Subcutaneous abdominal adipose tissue (tissue), 5 donors: Measurements from ENCODE around the gene MITF.

ENCODE experiments used
- H3K27ac ChIP-seq: one replicate; pipeline ENCODE4 v1.7.0; 2013; ENCODE audit warnings: low read depth, mild to moderate bottlenecking, inconsistent platforms, low read length, moderate library complexity
- H3K27me3 ChIP-seq, 5 donors: one replicate each; pipeline ENCODE4 v1.7.0; 2013; ENCODE audit warnings: low read length in 5 of 5, inconsistent platforms in 1 of 5; ENCODE audit not compliant: control insufficient read depth in 5 of 5, insufficient read depth in 4 of 5
- H3K36me3 ChIP-seq, 5 donors: one replicate each; pipeline ENCODE4 v1.7.0; 2013; ENCODE audit warnings: low read length in 5 of 5; ENCODE audit not compliant: control insufficient read depth in 5 of 5, insufficient read depth in 5 of 5
- H3K4me1 ChIP-seq, 5 donors: one replicate each; pipeline ENCODE4 v1.7.0; 2013; ENCODE audit warnings: low read length in 5 of 5, mild to moderate bottlenecking in 3 of 5, moderate library complexity in 1 of 5; ENCODE audit not compliant: control insufficient read depth in 5 of 5, insufficient read depth in 5 of 5
- H3K4me3 ChIP-seq, 5 donors: one replicate each; pipeline ENCODE4 v1.7.0; 2013; ENCODE audit warnings: low read length in 5 of 5, low read depth in 1 of 5
- H3K9ac ChIP-seq, 5 donors: one replicate each; pipeline ENCODE4 v1.7.0; 2013; ENCODE audit warnings: low read length in 5 of 5, mild to moderate bottlenecking in 4 of 5, moderate library complexity in 3 of 5
- H3K9me3 ChIP-seq, 5 donors: one replicate each; pipeline ENCODE4 v1.7.0; 2013; ENCODE audit warnings: low read length in 5 of 5; ENCODE audit not compliant: control insufficient read depth in 5 of 5
- donor health status: healthy.
- donor health status: healthy.
- donor health status: healthy.
- donor health status: healthy.
- donor health status: healthy.

Gene MITF

GRCh38 chr3:69823743-69824142 lies 84.5 kb downstream of the MITF start:
- H3K27ac ChIP-seq: no peak overlapping the region
- peaks cover 0 to 39% (median 24%) of the 10 kb centered on the region in 5 donors for H3K4me1 ChIP-seq
- H3K4me3 ChIP-seq: no peak overlapping the region
- H3K36me3 ChIP-seq: no peaks in the 10 kb centered on the region
- H3K27me3 ChIP-seq: no peaks in the 10 kb centered on the region
- peaks cover 0 to 3% (median 0%) of the 10 kb centered on the region in 5 donors for H3K9me3 ChIP-seq
- H3K9ac ChIP-seq: no peak overlapping the region

GRCh38 chr3:69825446-69825845 lies 86.2 kb downstream of the MITF start:
- peaks cover 0 to 3% (median 0%) of the 10 kb centered on the region in 5 donors for H3K9me3 ChIP-seq
- no peaks in the 10 kb centered on the region for H3K36me3 ChIP-seq
- no peak overlapping the region for H3K4me3 ChIP-seq
- H3K27ac ChIP-seq: no peak overlapping the region
- H3K27me3 ChIP-seq: no peaks in the 10 kb centered on the region
- no peak overlapping the region for H3K9ac ChIP-seq
- peaks cover 0 to 29% (median 14%) of the 10 kb centered on the region in 5 donors for H3K4me1 ChIP-seq

- no peak overlapping the region for H3K4me3 ChIP-seq
- H3K27me3 ChIP-seq: no peaks in the 10 kb centered on the region
- no peak overlapping the region for H3K9ac ChIP-seq
- H3K27ac ChIP-seq: no peak overlapping the region
- no peaks in the 10 kb centered on the region for H3K36me3 ChIP-seq
- H3K9me3 ChIP-seq: peaks cover 0 to 3% (median 0%) of the 10 kb centered on the region in 5 donors
- peaks cover 0 to 19% (median 10%) of the 10 kb centered on the region in 5 donors for H3K4me1 ChIP-seq
Observed at GRCh38 chr3:69827127-69827526, 87.9 kb downstream of the MITF start.

- H3K4me1 ChIP-seq: peaks cover 0 to 5% (median 0%) of the 10 kb centered on the region in 5 donors
- H3K36me3 ChIP-seq: no peaks in the 10 kb centered on the region
- no peak overlapping the region for H3K4me3 ChIP-seq
Observed at GRCh38 chr3:69828817-69829216, 89.6 kb downstream of the MITF start.

GRCh38 chr3:69830147-69830546 lies 90.9 kb downstream of the MITF start:
- Histone ChIP-seq H3K27ac (no peak overlapping the region), H3K9me3 (peaks cover 0 to 3% (median 0%) of the 10 kb centered on the region in 5 donors), H3K9ac (no peak overlapping the region), H3K27me3 (no peaks in the 10 kb centered on the region), H3K4me3 (no peak overlapping the region), H3K36me3 (no peaks in the 10 kb centered on the region), H3K4me1 (no peaks in the 10 kb centered on the region)

More at GRCh38 chr3:69828817-69829216, 89.6 kb downstream of the MITF start:
- H3K27ac ChIP-seq: no peak overlapping the region
- H3K9ac ChIP-seq: no peak overlapping the region
- peaks cover 0 to 3% (median 0%) of the 10 kb centered on the region in 5 donors for H3K9me3 ChIP-seq
- H3K27me3 ChIP-seq: no peaks in the 10 kb centered on the region

GRCh38 chr3:69831737-69832136 lies 92.5 kb downstream of the MITF start:
- H3K9ac ChIP-seq: no peak overlapping the region
- H3K9me3 ChIP-seq: peaks cover 0 to 4% (median 0%) of the 10 kb centered on the region in 5 donors
- H3K4me1 ChIP-seq: peaks cover 0 to 3% (median 0%) of the 10 kb centered on the region in 5 donors
- H3K27ac ChIP-seq: no peak overlapping the region
- H3K27me3 ChIP-seq: no peaks in the 10 kb centered on the region
- H3K4me3 ChIP-seq: no peak overlapping the region
- no peaks in the 10 kb centered on the region for H3K36me3 ChIP-seq

GRCh38 chr3:69833591-69833990 lies 94.3 kb downstream of the MITF start:
- Histone ChIP-seq H3K4me1 (peaks cover 0 to 19% (median 12%) of the 10 kb centered on the region in 5 donors), H3K9me3 (peaks cover 0 to 4% (median 0%) of the 10 kb centered on the region in 5 donors), H3K36me3 (no peaks in the 10 kb centered on the region), H3K4me3 (no peak overlapping the region), H3K9ac (no peak overlapping the region), H3K27ac (no peak overlapping the region), H3K27me3 (no peaks in the 10 kb centered on the region)

- peaks cover 0 to 22% (median 21%) of the 10 kb centered on the region in 5 donors for H3K4me1 ChIP-seq
- H3K9ac ChIP-seq: no peak overlapping the region
- H3K9me3 ChIP-seq: peaks cover 0 to 4% (median 0%) of the 10 kb centered on the region in 5 donors
- no peaks in the 10 kb centered on the region for H3K36me3 ChIP-seq
- no peaks in the 10 kb centered on the region for H3K27me3 ChIP-seq
- H3K4me3 ChIP-seq: no peak overlapping the region
- H3K27ac ChIP-seq: no peak overlapping the region
Observed at GRCh38 chr3:69838217-69838616, 99.0 kb downstream of the MITF start.

- no peak overlapping the region for H3K27ac ChIP-seq
- no peak overlapping the region for H3K4me3 ChIP-seq
- H3K4me1 ChIP-seq: peaks cover 0 to 22% (median 21%) of the 10 kb centered on the region in 5 donors
Observed at GRCh38 chr3:69838696-69839515, 99.6 kb downstream of the MITF start.

GRCh38 chr3:69842351-69842750 lies 103.1 kb downstream of the MITF start:
- H3K36me3 ChIP-seq: no peaks in the 10 kb centered on the region
- H3K9ac ChIP-seq: no peak overlapping the region
- H3K4me1 ChIP-seq: peaks cover 0 to 21% (median 14%) of the 10 kb centered on the region in 5 donors
- no peaks in the 10 kb centered on the region for H3K27me3 ChIP-seq
- H3K4me3 ChIP-seq: no peak overlapping the region
- no peak overlapping the region for H3K27ac ChIP-seq
- no peaks in the 10 kb centered on the region for H3K9me3 ChIP-seq

More at GRCh38 chr3:69838696-69839515, 99.6 kb downstream of the MITF start:
- no peaks in the 10 kb centered on the region for H3K36me3 ChIP-seq
- H3K27me3 ChIP-seq: no peaks in the 10 kb centered on the region
- H3K9ac ChIP-seq: no peak overlapping the region
- peaks cover 0 to 4% (median 0%) of the 10 kb centered on the region in 5 donors for H3K9me3 ChIP-seq
